GM19324 (cell line): ENCODE data around the gene ADAM12.
A peak's percentile ranks its signal among the peaks of the same experiment; 100 is the strongest.

ENCODE experiments used
- ATAC-seq: cut with Tn5 transposase; IDR thresholded peaks from one replicate; pipeline ENCODE4 v1.9.1; 2021; ENCODE audit warnings: mild to moderate bottlenecking, moderate library complexity; ENCODE audit not compliant: unreplicated experiment, low FRiP score

The ADAM12 gene

DNA sequence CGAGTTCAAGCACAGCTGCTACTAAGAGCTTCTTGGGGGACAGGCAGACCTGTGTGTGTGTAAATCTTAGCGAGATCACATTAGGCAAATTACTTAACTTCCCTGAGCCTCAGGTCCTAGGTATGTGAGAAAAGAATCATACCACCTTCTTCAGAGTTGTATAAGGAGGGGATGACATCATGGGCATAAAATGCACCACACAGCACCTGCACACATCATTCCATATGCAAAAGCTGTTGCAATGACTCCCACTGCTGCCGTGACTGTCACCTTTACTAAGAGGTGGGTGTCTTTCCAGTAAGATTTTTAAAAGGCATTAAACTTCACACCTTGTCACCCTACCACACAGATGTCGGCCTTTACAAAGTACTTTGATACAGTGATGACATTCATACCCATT lies 345.9 kb downstream of the ADAM12 start:
- no peak for ATAC-seq

DNA sequence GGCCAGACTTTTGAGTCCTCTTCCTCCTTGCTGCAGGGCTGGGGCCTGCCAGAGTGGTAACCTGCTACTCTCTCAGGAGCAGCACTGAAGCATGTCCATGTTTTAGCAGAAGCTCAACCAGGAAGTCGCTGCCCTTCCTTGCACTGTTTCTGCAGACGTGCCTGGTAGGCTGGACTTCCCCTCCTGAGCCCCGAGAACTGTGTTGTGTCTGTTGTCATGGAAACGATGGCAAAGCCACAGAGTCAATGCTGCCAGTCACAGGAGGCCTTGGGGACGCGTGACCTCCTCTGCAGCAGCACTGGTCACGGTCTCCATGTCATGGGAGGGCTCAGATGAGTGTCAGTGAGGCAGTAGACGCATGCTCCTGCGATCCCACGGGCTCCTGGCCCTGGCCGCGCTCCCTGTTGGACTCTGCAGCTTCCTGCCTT lies 346.5 kb downstream of the ADAM12 start:
- ATAC-seq = peak; percentile 100

DNA sequence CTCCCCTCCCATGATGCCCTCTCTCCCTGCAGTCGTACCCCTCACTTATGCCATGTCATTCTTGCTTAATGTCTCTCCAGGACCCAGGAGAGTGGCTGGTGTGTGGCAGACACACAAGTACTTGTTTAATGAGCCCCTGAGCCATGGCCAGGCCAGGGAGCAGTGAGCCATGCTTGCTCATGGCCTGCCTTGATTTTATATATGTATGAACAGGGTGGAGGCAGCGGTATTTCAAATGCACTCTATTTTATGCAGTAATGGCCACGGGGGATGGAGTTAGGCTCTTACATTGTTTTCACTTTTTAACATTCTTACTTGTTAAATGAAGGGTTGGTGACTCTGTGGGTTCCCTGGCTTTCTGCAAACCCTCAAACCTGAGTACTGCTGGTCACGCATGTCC lies 347.2 kb downstream of the ADAM12 start:
- ATAC-seq = no peak

DNA sequence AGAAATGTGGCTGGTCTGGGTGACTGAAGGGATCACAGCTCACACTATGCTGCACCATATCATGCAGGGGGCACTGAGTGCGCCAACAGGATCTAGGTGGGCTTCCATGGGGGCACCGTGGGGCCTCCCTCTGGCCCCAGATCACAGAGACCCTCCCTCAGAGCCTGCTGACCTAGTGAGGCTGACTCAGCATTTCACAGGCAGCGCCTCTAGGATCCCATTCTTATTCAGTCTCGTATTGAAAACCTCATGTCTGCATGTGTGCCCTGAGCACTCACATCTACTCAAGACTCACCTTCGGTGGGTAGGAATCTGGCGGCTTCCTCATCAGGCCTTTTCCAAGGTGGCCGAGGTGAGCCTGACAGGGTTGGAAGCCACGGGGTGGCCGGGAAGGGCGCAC lies 350.3 kb downstream of the ADAM12 start:
- ATAC-seq = no peak

DNA sequence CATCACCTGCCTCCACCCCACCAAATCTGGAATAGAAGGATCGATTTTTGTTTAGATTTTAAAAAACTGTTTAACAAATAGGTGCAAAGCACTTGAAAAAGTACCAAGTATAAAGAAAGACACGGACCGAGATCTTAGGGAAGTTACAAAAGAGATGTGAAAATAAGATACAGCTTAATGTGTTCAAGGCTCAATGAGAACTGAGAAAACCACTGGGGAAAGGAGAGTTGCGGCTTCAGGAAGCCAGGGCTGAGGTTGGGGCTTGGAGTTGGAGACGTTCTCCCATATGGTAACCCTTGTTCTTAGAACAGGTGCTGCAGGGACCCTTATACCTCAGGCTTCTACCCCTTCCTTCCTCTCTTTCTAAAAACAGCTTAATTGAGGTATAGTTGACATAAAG lies 351.8 kb downstream of the ADAM12 start:
- no peak for ATAC-seq

DNA sequence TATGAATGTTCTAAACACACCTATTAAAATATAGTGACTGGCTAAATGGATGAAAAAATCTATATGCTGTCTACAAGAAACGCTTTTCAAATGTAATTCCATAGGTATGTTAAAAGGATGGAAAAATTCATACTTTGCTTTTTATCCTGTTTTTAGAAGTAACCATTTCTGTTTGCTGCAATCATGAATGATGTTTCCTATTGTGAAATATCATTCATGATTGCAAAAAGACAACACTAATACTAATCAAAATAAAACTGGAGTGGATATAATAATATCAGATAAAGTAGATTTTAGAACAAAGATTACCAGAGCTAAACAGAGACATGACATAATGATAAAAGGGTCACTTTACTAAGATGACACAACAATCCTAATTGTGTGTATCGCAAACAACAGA lies 353.7 kb downstream of the ADAM12 start:
- ATAC-seq = no peak

DNA sequence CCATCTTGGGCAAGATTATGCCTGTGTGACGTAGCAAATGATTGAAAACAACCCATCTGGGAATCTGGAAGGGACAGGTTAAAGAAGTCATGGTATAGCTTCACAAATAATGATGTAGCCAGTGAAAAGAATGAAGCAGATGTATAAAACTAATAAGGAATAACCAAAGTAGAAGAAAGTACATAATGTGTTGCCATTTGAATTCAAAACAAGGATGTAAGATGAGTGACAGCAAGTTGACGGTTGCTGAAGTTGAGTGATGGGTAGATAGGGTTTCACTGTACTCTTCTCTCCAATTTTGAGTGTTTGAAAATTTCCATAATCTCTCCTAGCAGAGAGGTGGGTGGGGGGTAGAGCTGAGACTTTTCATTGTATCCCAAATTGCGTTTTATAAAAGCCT lies 358.3 kb downstream of the ADAM12 start:
- no peak for ATAC-seq

DNA sequence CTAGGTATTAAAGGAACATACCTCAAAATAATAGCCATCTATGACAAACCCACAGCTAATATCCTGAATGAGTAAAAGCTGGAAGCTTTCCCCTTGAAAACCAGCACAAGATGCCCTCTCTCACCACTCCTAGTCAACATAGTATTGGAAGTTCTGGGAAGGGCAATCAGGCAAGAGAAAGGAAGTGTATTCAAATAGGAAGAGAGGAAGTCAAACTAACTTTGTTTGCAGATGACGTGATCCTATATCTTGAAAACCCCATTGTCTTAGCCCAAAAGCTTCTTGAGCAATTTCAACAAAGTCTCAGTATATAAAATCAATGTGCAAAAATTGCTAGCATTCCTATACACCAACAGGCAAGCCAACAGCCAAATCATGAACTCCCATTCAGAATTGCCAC lies 360.6 kb downstream of the ADAM12 start:
- ATAC-seq = no peak

DNA sequence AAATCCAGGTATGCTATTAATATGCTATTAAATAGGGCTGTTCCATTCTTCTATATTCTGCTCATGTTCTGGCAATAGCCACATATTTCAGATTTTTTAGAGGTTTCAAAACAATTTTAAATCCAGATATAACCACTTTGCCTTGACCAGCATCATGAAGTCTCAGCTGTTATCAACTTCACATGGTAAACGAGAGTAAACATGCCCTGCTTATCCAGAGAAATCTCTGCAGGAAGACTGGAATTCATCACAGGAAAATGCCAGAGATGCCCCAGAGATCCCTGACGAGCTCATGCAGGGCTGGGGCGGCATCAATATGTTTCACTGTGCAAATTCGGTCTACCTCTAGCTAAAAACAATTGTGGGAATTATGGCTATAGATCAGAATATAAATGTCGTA lies 365.4 kb downstream of the ADAM12 start:
- ATAC-seq = no peak

DNA sequence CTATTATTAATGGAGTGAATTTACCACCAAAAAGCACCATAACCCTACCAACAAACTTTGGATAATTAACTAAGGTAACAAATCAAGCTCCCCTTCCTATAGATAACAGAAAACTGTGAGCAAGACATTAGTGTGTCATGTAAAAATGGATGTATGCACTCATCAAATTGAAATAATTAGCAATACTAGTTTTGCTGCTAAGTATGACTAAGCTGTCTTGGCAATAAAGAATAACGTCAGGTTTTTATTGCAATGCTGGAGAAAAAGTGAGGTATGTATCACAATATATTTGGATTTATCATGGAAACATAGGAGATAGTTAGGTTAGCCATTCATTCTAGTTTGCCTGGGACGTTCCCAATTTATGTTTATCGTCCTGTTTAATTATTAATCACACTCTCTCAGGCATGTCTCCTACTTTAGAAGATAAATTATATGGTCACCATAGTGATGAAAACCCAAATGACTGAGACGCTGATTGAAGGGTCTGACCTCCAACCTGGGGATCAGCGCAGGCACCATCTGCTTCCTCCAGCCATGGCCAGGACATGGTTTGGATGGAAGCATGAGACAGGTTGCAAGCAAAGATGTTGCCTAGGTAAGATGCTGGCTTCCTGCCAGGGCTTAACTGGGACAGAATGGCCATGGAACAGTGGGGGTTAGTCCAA lies 366.3 kb downstream of the ADAM12 start:
- no peak for ATAC-seq

DNA sequence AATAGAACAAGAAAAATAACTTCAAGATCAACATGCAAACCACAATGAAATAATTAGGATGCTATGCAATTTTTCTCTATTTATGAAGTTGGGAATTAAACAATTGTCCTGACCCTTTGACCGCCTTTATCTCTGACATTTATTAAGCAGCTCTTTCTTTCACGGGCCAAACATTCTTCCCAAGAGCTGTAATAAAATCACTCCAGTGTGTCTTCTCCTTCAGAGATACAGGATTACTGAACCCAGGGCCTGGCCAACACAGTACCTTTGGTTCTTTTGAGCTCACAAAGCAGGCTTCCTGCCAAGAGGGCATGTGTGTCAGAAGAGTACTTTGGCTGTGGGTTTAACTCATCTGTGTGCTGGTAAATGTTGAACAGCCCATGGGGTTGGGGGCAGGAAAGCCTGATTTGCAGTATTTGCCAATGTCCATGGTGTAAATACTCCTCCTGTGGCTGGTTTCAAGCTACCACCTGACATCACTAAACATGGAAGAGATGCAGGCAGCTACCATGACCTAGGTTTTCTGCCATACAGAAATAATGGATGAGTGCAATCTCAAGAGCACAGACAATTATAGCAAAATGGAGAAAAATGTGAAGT lies 370.2 kb downstream of the ADAM12 start:
- ATAC-seq = no peak

DNA sequence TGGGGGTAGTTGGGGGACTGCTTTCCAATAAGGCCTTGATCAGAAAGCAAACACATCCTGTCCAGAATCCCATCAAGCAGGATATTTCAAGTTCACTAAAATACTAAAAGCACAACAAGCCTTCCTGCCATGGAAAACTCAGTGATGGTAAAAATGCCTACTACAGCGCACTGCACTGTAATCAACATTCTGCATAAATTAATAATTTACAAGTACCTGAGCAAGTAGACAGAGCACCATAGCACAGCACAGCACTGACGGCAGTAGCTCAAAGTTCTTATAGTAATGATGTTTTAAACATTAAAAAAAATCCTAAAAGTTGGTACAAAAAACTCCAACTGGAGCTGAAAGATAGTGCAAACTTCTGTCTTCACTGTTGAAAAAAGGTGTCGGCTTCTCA lies 371.4 kb downstream of the ADAM12 start:
- ATAC-seq = no peak

DNA sequence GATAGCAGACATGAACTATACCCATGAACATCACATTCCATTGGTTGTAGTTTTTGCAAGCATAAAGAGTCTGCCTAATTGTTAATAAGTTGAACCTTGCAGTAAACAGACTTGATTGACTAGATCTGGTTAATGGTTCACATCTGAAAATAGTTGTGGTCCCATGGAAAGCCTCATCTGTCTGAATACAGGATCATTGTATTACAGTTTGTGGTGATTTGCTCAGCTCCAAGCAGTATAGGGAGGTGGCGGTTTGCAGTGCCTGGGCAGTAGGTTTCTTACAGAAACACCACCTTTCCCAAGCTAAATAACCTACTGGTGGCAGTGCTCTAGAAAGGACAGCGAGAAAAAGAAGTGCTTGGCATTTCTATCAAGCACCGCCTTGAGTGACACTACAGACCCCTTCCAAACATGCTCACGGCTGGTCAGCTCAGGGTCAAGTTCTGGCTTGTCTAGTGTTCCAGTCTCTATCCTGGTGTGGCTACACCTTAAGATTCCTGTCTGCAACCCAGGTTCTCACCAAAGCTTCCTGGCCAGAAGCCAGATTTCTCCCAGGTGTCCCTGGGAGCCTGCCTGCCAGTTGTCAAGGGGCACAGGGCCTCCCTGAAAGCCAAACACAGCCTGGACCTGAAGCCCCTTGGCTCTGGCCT lies 372.0 kb downstream of the ADAM12 start:
- ATAC-seq = no peak

DNA sequence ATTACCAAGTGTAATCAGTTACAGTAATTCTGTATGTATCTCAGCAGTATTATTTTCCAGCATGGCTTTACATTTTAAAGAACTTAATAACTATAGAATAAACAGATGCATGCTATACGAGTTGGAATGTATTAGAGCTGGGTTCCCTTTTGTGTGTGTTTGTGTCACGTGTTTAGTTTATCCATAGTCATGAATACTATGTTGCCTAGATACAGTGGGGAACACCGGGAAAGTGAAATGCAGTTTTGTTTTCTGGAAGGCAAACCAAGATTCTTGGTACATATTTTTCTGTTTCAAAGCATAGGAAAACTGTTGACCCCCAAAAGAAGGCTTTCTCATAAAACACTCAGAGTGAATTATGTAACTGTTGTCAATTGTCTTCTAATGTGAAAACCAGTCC lies 372.9 kb downstream of the ADAM12 start:
- ATAC-seq = no peak

DNA sequence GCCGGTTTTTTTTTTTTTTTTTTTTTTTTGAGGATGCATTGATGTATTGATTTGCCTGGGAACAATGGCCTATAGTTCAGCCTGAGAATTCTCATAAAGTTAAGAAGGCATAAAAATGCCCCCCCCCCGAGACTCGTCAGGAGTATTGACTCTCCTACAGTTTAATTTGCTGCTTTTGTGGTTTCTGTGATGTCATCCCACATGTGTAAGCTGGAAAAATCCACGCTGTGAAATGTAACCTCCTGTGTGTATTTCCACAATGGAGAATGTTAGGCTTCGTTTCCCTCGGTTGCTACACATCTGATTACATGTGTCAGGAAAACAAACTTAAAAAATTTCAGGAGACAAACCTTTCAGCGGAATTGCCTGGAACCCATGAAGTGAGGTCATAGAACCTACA lies 374.0 kb downstream of the ADAM12 start:
- no peak for ATAC-seq

DNA sequence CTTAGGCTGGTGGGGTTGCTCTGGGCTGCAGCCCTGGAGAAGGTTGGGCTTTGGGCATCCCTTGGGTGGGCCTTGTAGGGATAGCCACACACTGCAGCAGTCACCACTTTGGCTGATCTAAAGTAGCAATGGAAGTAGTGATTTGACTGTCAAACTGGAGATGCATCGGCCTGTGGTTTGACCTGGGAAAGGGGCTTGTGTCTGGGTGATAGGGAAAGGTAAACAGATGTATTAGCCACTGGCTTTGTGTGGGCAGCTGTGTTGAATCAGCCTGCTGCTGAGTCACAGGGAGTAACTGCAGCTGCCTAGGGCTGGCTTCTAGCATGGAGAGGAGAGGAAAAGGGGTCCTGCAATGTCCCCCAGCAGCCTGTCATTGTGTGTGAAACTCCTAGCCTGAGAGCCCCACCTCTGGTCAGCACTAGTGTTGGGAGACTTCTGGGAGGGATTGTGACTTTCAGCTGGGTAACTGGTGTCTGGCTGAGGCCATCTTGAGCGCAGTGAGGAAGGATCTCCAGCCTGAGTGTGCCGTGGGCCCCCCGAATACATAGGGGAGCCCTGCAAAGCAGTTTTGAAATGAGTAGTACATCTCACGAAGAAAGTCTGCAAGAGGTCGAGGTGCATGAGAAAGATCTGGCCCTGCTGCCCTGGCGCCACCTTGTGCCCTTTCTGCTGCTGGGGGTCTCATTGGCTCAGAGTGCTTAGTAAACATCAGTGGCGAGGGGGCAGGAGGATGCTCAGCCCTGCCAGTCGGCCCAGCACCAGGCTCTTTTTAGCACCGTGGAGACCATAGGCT lies 374.6 kb downstream of the ADAM12 start:
- no peak for ATAC-seq

DNA sequence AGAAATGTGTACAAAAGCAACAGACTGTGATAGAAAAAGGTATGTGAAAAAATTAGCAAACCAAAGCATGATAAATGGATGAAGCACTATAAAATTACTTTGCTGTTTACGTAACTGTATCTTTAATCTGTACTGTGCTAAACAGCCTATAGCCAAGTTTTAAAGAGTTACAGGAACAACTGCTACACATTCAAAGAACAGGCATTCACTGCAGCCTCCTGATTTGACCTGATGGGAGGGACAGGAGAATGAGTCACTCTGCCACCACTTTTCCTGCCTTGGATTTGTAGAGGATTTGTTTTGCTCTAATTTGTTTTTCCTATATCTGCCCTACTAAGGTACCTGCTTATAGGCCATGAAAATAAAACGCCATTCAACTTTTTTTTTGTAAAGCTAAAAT lies 375.8 kb downstream of the ADAM12 start:
- no peak for ATAC-seq

DNA sequence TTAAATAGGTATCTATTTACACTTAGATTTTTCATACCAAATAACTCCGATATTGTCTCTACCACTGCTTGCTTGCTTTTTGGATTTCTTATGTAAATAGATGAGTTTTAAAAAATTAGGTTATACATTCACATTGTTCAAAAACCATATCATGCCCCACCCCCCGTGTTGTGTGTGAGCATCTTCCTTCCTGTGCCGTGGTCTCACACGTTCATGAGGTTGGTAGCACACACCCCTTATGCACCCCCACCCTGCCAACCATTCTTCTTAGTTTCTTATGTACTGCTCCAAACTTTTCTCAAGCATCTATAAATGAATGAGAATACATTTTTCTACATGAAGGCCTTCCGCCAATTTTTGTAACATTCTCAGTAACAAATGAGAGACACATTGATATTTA lies 376.3 kb downstream of the ADAM12 start:
- no peak for ATAC-seq

DNA sequence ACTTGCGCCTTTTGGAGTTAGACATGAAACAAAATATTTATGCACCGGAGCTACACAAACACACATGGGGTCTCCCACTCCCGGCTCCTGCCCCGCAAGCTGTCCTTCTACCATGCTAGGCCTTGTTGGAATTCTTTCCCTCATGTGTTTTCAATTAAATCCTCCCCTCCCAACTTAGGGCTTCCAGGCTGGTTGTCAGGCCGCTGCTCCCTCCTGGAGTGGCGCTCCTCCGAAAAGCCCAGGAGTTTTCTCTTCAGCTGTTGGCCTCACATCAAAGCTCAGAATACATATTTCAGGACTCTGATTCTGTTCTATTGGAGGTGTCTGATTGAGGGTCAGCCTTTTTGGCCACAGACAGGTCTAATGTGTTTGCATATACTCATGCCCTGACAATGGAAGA lies 378.6 kb downstream of the ADAM12 start:
- ATAC-seq = no peak

DNA sequence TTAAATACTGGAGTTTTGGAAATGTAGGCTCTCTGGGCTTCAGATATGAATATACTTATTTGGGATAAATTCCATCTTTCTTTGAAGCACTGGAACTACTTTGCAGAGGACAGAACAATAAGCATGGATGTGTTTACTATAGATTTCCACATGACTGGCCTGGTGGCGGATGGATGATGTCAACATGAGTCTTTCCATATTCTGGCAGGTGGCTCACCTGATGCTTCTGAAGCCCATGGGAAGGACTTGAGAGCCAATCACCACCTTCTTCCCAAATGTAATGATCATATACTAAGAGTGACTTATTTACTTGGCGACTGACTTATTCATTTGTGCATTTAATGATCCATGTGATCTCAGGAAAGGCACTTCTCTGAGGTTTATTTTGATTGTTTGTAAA lies 381.4 kb downstream of the ADAM12 start:
- no peak for ATAC-seq

DNA sequence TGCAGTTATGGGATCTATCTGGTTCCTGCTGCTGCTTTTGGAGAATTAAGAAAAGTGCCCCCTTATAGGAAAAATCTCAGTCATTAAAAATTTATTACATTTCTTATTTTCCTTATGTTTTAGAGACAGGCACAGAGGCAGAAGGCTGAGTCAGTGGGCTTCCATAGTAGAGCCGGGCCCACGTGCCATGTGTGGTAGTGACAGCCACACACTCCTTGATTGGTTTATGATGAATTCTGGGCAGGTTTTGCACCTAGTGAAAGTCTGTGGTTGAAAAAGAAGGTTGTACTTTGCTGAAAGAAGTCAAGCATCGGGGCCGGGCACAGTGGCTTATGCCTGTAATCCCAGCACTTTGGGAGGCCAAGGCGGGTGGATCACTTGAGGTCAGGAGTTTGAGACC lies 382.0 kb downstream of the ADAM12 start:
- no peak for ATAC-seq
